Activated B cell treated with CpG ODN at 0.5 μM for 24 hours (primary cell): ENCODE measurements around the gene PPP1R12B. TPM values are rescaled to one million over a fixed set of nuclear protein-coding genes. Genes with fewer than 3 reads are reported as not detected.

Source experiments
- ATAC-seq: fragments of 200-7000 bp; cut with Tn5 transposase; one replicate; pipeline ENCODE4 v1.10.0; 2021; ENCODE audit warnings: low read depth, mild to moderate bottlenecking, moderate library complexity
- CTCF ChIA-PET: fragments of 350-600 bp; sonication (Branson Sonifier 250); formaldehyde crosslinking; loops from one replicate; lab custom pipeline; 2021; ENCODE audit warnings: antibody characterized with exemption; lab: Charles Lee
- POLR2A ChIA-PET: fragments of 350-600 bp; sonication (Branson Sonifier 250); formaldehyde crosslinking; loops from one replicate; lab custom pipeline; 2021; ENCODE audit warnings: antibody characterized with exemption; lab: Charles Lee
- DNase-seq: peaks from one replicate; pipeline ENCODE4 v3.0.0; 2022
- H3K27ac Mint-ChIP-seq: one replicate; pipeline ENCODE4 v1.8.0; 2020; ENCODE audit warnings: mixed read lengths
- H3K27me3 Mint-ChIP-seq: one replicate; pipeline ENCODE4 v1.8.0; 2021; ENCODE audit warnings: mixed read lengths
- H3K36me3 Mint-ChIP-seq: one replicate; pipeline ENCODE4 v1.8.0; 2021; ENCODE audit warnings: low read depth, mixed read lengths
- H3K4me1 Mint-ChIP-seq: one replicate; pipeline ENCODE4 v1.8.0; 2021; ENCODE audit warnings: mixed read lengths
- H3K4me3 Mint-ChIP-seq: one replicate; pipeline ENCODE4 v1.8.0; 2020; ENCODE audit warnings: mild to moderate bottlenecking, mixed read lengths
- H3K9me3 Mint-ChIP-seq: one replicate; pipeline ENCODE4 v1.8.0; 2020; ENCODE audit warnings: mixed read lengths
- intact Hi-C: fragments of 100-400 bp; cut with micrococcal nuclease; formaldehyde crosslinking; loops from one replicate; pipeline ENCODE4 v1.15.1; 2024
- total RNA-seq: library from RNA; stranded (reverse); gene quantifications from 2 replicates; pipeline ENCODE4 v1.2.3, GENCODE V29; 2022
- TF ChIP-seq, protein P1 (sequence below): fragments of 200-600 bp; IDR thresholded peaks from one replicate; pipeline ENCODE4 v1.8.0; 2022; ENCODE audit warnings: antibody characterized with exemption, mild to moderate bottlenecking

Gene PPP1R12B
- total RNA-seq, 1 donor from 2014 or later: 25.7 TPM

DNA sequence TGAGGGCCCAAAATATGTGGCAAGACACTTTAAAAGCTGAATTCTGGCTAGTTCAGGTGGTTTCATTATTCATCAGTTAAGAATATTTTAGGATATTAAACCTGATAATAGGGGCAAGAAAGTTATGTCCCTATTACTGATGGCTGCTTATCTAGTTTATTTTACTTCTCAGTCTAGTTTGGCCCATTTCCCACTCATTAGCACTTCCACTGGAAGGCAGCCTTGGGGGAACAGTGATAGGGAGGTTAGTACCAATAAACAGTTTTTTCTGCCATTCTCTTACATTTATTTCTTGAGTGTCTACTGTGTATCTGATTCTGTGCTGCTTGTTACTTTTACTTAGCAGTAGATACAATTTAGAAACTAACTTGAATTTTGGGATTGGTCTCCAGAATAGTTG lies 9.0 kb downstream of the PPP1R12B start:
- TF ChIP-seq, protein P1, sequence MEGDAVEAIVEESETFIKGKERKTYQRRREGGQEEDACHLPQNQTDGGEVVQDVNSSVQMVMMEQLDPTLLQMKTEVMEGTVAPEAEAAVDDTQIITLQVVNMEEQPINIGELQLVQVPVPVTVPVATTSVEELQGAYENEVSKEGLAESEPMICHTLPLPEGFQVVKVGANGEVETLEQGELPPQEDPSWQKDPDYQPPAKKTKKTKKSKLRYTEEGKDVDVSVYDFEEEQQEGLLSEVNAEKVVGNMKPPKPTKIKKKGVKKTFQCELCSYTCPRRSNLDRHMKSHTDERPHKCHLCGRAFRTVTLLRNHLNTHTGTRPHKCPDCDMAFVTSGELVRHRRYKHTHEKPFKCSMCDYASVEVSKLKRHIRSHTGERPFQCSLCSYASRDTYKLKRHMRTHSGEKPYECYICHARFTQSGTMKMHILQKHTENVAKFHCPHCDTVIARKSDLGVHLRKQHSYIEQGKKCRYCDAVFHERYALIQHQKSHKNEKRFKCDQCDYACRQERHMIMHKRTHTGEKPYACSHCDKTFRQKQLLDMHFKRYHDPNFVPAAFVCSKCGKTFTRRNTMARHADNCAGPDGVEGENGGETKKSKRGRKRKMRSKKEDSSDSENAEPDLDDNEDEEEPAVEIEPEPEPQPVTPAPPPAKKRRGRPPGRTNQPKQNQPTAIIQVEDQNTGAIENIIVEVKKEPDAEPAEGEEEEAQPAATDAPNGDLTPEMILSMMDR: no peak
- no peaks in the 10 kb centered on the region for H3K27me3 Mint-ChIP-seq
- ChIA-PET POLR2A (no interaction called here), CTCF (no interaction called here)
- DNase-seq (no peak), ATAC-seq (no peak)
- no peak overlapping the region for H3K27ac Mint-ChIP-seq
- intact Hi-C loops: no loop called here
- no peak overlapping the region for H3K4me3 Mint-ChIP-seq
- H3K36me3 Mint-ChIP-seq: no peaks in the 10 kb centered on the region
- H3K9me3 Mint-ChIP-seq: no peaks in the 10 kb centered on the region
- H3K4me1 Mint-ChIP-seq: no peaks in the 10 kb centered on the region

DNA sequence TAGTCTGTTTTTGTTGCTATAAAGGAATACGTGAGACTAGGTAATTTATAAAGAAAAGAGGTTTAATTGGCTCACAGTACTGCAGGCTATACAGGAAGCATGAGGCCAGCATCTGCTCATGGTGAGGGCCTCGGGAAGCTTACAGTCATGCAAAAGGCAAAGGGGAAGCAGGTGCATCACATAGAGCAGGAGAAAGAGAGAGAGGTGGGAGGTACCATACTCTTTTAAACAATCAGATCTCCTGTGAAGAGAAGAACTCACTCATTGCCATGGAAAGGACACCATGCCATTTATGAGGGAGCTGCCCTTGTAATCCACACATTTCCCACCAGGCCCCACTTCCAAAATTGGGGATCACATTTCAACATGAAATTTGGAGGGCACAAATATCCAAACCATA lies 12.7 kb downstream of the PPP1R12B start:
- no peak for ATAC-seq
- TF ChIP-seq, protein P1: no peak
- no peaks in the 10 kb centered on the region for H3K9me3 Mint-ChIP-seq
- ChIA-PET CTCF (no interaction called here), POLR2A (no interaction called here)
- DNase-seq: no peak
- H3K36me3 Mint-ChIP-seq: no peaks in the 10 kb centered on the region
- no peak overlapping the region for H3K4me3 Mint-ChIP-seq
- no peaks in the 10 kb centered on the region for H3K27me3 Mint-ChIP-seq
- intact Hi-C loops: no loop called here
- H3K27ac Mint-ChIP-seq: no peak overlapping the region
- H3K4me1 Mint-ChIP-seq: no peaks in the 10 kb centered on the region

DNA sequence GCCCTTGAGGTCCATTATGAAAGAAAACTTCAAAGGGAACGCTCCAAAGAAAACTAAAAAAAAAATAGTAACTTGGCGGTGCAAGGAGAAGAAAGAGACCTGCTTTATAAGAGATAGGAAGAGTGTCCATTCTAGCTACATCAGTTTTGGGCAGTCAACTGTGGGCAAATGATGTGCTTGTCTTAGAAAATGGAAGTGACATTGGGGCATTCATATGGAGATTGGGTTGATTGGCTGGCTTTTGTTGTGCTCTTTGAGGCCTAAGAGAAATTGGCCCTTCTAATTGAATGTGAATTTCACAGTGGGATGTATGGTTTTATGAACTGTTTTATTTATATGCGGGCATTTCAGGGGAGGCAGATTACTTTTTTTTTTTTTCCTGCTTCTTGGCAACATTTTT lies 13.2 kb downstream of the PPP1R12B start:
- Mint-ChIP-seq H3K36me3 (no peaks in the 10 kb centered on the region), H3K27me3 (no peaks in the 10 kb centered on the region), H3K4me3 (no peak overlapping the region), H3K4me1 (no peaks in the 10 kb centered on the region), H3K27ac (no peak overlapping the region), H3K9me3 (no peaks in the 10 kb centered on the region)
- intact Hi-C loops: no loop called here
- ATAC-seq: no peak
- DNase-seq: no peak
- TF ChIP-seq, protein P1: no peak
- ChIA-PET CTCF (no interaction called here), POLR2A (interaction anchor here (0.7 kb wide), 1 partner anchor 14 kb away, joined by 5 read pairs; no protein-coding TSS in a partner anchor)

DNA sequence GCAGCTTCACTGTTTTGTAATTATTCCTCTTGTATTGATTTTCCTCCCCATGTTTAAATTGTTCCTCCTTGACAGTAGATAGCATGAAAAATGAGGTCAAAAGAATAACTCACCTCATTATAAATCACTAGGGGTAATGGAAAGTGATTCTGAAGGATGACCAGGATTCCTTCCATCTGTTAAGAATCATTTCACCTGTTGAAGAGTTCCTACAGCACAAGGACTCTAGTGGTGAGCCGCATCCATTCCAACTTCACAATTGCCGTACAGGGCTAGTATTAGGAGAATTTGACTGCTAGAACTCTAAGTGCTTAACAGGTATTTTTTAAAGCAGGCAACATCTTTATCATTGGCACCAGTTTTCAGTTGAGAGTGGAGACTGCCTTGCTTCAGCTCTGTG lies 13.7 kb downstream of the PPP1R12B start:
- no peak for DNase-seq
- no peaks in the 10 kb centered on the region for H3K36me3 Mint-ChIP-seq
- TF ChIP-seq, protein P1: no peak
- no peak for ATAC-seq
- no peaks in the 10 kb centered on the region for H3K9me3 Mint-ChIP-seq
- H3K4me1 Mint-ChIP-seq: no peaks in the 10 kb centered on the region
- POLR2A ChIA-PET: interaction anchor here (0.7 kb wide), 2 partner anchors 14 to 513 kb away, joined by 5 to 6 read pairs; no protein-coding TSS in a partner anchor
- CTCF ChIA-PET: no interaction called here
- H3K27ac Mint-ChIP-seq: no peak overlapping the region
- no peaks in the 10 kb centered on the region for H3K27me3 Mint-ChIP-seq
- H3K4me3 Mint-ChIP-seq: no peak overlapping the region
- intact Hi-C loops: no loop called here

DNA sequence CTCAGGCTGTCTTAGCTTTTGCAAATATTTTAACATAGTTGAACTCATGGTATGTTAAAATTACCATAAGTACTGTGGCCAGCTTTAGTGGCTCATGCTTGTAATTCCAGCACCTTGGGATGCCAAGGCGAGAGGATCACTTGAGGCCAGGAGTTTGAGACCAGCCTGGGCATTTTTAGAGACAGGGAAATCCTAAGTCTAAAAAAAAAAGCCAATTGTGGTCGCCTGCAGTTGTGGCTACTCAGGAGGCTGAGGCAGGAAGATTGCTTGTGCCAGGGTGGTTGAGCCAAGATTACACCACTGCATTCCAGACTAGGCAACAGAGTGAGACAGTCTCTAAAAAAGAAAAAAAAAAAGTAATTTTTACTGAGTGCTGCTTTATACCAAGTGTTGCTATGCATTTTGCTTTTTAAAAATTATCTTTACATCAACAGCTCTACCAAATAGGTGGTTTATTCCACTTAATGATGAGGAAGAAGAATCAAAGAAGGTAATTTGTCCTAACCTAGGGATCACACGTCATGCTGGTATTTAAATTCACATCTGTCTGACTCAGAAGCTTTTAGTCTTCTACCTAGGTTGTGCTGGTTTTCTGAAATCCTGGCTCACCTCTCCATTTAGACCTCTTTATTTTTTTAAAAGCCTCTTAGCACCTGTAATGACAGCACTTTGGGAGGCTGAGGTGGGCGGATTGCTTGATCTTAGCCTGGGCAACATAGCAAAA lies 16.8 kb downstream of the PPP1R12B start:
- ChIA-PET POLR2A (no interaction called here), CTCF (no interaction called here)
- H3K4me3 Mint-ChIP-seq: no peak overlapping the region
- intact Hi-C loops: no loop called here
- ATAC-seq (no peak), DNase-seq (no peak)
- no peaks in the 10 kb centered on the region for H3K27me3 Mint-ChIP-seq
- no peak overlapping the region for H3K27ac Mint-ChIP-seq
- H3K4me1 Mint-ChIP-seq: no peaks in the 10 kb centered on the region
- peaks cover 2% of the 10 kb centered on the region for H3K36me3 Mint-ChIP-seq
- TF ChIP-seq, protein P1: no peak
- H3K9me3 Mint-ChIP-seq: no peaks in the 10 kb centered on the region
